Amniotic stem cell (primary cell): ENCODE data around the gene CSPG4.

Experiments
- DNase-seq: peaks from one replicate; lab custom pipeline; 2025; lab: John Stamatoyannopoulos, UW

CSPG4 gene

DNA sequence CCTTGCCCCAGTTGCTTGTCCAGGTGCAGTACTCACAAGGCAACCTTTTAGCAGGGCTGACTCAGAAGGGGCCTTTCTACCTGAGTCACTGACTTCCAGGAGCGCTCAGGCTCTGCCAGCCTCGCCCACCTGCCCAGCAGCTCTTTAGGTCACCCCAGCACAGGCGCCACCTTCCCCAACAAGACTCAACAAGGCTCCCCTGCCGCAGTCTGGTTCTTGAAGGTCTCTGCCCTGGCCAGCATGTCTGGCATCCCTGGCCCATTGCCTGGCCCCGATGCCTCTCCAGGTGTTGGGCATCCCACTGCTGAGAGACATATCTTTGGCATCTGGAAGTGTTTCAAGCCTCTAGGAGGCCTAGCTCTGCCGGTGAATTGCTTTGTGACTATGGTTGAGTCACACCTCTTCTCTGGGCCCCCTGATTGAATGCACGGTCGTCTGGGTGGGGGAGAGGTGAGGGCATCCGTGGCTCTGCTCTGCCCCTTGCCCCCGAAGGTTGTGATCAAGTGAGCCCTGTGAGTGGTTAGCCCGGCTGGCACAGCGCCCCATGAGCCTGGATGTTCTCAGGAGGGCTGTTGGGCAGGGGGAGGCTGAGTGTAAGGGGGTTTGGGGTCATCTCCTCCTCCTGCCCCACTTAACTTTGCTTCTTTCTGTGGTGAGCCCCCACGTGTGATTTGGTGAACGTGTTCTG lies 43.3 kb downstream of the CSPG4 start:
- DNase-seq = no peak

GRCh38 chr15:75666823-75667501 lies 45.7 kb downstream of the CSPG4 start:
- peak; percentile 95 for DNase-seq

GRCh38 chr15:75663931-75664421 lies 48.7 kb downstream of the CSPG4 start:
- no peak for DNase-seq

DNA sequence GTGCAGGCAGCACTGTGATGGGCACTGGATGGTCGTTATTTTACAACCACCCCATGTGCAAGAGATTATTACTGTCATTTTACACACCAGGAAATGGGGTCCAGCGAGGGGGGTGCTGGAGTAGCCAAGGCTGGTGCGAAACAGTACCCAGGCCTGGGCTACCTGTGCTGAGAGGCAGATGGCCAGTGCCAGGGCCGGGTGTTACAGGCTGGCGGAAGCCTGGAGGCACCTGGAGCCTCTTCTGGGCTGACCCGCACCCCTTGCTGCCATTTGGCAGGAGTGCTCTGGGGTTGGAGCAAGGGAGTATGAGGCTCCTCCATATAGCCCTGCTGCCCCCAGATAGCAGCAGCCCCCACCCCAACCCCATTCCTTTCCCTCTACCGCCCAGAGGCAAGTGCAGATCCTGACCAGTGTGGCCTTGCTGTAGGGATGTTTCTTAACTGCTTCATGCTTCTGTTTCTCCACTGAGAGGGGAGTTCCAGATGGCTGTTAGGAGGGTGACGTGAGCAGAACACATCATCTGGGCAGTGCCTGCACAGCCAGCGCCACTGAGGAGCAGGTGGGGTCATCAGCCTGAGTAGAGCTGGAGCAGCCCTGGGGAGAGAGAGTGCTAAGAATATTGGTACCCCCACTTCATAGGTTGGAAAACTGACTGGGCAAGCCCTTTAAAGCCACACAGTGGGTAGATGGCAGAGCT lies 49.7 kb downstream of the CSPG4 start:
- DNase-seq = no peak

GRCh38 chr15:75661756-75662140 lies 50.9 kb downstream of the CSPG4 start:
- DNase-seq = no peak

DNA sequence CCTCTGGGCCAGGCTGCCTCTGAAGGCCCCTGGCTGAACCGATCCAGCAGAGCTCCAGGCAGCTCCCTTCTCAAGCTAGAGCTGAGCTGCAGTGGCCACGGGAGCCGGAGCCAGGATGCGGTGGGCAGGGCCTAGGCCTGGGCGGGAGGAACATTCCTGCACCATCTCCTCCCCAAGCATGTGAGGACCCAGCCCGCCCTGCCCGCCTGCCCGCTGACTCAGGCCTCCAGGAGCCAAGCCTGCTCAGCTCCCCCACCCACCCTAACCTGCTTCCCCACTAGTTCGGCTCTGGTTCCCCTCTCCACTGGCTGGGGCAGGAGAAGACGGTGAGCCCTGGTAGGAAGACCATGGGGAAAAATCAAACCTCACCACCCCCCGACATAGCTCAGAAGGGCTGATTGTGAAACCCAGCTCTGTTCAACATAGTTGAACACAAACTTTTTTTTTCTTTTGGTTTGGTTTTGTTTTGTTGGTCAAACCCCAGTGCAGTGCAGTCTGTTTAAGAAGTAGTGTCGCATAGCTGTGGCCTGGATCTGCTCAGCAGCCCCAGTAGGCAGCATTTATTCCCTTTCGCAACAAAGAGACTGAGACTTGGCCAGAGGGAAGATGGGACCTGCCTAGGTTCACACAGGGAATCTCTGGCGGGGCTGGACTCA lies 51.4 kb downstream of the CSPG4 start:
- peak; percentile 88 for DNase-seq

- no peak for DNase-seq
Measured at GRCh38 chr15:75659928-75660645, 52.6 kb downstream of the CSPG4 start.

DNA sequence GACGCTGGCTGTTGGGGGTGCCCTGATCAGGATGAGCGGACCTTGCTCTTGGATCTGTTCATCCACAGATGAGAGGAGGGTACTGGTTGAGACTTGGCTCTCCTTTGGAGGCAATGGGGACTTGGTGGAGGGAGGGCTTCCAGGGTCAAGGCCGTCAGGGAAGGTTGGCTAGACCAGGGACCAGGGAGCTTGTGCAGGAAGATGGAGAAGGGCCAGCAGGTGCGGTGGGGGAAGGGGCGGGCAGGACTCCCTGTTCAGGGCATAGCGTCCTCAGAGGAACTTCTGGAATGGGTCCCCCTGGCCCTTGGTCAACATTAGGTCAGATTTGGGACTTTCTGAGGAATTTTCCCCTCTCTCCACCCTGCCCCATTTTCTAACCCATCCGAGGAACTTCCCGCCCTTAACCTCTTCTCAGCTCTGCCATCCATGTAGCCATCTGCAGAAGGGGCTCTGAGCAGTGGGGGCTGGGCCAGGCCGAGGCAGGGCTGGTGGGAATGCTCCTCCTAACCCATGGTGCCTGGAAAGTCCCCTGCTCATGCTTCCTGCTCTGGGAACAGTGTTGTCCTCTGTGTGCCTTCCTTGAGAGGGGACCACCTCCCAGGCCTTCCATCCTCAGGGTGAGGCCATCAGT lies 53.4 kb downstream of the CSPG4 start:
- no peak for DNase-seq

- no peak for DNase-seq
Measured at GRCh38 chr15:75656813-75657212, 55.8 kb downstream of the CSPG4 start.

DNA sequence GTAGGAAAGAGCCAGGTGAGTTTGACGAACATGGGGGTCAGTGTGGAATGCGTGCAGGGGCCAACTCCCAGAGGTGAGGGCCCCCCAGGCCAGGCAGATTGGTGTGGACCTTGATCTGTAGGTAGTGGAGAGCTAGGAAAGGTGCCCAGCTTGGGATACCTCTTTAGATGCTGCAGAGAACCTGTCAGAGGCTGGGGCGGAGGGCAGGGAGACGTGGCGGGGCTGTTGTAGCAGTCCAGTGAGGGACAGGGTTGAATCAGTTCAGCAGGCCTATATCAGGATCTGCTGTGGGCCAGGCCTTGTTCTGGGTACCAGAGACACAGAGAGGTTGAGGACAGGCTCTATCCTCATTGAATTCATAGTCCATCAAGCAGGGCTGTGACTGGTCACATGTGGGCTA lies 56.3 kb downstream of the CSPG4 start:
- no peak for DNase-seq

- no peak for DNase-seq
Measured at GRCh38 chr15:75655931-75656330, 56.7 kb downstream of the CSPG4 start.

DNA sequence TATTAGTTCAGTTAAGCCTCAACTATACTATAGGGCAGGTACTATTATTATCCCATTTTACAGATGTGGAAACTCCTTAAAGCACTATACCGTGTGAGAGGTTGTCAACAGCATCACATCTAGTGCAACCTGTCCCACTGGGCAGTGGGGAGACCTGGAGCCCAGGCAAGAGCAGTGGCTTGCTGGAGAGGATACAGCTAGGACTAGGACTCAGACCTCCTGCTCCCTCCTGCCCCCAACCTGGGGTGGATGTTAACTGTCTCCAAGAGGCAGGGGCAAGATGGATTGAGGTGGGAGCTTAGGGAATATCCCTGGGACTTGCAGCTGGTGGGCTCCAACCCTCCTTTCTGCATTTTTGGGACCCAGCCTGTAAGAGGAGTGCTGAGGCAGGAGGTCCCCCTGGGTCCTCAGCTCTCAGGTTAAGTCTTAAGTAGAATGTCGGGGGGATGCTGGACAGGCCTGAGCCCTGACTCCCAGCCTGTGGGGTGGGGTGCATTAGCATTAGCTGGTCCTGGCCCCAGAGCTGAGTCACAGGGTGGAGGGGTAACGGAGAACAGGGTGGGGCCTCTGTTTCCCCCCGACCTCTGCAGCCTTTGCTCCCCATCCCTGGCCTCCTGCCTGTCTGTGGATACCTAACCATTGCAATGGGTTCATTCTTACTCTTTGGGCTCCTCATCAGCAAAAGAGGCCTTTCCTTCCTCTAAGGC lies 58.3 kb downstream of the CSPG4 start:
- DNase-seq = no peak

DNA sequence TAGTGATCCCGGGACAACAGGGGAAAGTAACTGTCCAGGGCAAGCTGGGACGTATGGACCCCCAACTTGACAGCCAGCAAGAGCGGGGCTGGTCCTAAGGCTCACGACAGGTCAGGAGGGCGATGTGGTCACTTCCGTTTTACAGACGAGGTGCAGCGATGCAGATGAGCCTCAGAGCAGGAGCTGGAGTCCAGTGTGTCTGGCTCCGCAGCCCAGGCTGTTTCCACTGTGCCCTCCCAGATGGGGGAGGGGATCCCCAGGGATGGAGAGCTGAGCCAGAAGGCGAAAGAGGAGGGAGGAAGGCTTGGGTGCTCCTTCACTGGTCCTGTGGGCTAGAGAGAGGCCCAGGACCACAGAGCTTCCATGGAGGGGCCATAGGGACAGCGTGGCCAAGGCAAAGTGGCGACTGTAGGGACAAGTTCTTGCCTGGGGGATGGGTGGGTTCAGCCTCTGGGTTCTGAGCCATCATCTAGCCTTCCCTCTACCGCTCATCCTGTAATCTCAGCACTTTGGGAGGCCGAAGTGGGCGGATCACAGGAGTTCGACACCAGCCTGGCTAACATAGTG lies 59.2 kb downstream of the CSPG4 start:
- DNase-seq = no peak

DNA sequence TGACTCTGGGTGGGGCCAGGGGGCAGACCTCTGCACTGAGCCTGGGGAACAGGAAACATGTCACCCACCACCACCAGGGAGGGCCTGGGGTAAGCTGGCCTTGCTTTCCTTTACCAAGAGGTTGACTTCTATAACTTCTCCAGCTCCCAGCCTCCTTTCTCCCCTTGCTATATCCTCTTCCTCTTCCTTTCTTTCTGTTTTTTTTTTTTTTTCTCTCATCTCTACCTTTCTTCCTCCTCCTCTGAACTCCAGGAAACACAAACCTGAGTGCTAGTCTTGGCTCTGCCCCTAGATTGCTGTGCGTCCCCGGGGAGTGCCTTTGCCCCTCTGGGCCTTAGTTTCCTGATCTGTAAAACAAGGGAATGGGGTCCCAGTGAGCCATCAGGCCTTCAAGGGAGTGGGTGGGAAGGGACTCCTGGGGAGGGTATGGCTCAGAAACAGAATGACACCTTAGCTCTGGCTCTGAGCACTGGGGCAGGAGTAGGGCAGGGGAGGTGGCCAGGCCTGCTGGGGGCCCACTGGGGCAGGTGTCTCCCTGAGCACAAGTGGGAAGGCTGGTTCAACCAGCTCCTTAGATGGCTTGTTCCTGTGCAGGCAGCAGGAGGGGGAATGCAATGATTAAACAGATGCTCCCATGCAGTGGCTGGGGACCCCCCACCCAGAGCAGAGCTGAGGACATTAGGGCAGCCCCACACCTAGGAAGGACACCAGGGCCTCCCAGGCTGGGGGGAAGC lies 60.7 kb downstream of the CSPG4 start:
- no peak for DNase-seq

- no peak for DNase-seq
Measured at GRCh38 chr15:75650908-75651809, 61.5 kb downstream of the CSPG4 start.

DNA sequence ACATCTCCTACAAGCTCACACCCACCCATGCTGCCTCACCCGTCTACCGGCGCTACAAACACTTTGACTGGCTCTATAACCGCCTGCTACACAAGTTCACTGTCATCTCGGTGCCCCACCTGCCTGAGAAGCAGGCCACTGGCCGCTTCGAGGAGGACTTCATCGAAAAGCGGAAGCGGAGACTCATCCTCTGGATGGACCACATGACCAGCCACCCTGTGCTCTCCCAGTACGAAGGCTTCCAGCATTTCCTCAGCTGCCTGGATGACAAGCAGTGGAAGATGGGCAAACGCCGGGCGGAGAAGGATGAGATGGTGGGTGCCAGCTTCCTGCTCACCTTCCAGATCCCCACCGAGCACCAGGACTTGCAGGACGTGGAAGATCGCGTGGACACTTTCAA lies 62.8 kb downstream of the CSPG4 start:
- DNase-seq = no peak

DNA sequence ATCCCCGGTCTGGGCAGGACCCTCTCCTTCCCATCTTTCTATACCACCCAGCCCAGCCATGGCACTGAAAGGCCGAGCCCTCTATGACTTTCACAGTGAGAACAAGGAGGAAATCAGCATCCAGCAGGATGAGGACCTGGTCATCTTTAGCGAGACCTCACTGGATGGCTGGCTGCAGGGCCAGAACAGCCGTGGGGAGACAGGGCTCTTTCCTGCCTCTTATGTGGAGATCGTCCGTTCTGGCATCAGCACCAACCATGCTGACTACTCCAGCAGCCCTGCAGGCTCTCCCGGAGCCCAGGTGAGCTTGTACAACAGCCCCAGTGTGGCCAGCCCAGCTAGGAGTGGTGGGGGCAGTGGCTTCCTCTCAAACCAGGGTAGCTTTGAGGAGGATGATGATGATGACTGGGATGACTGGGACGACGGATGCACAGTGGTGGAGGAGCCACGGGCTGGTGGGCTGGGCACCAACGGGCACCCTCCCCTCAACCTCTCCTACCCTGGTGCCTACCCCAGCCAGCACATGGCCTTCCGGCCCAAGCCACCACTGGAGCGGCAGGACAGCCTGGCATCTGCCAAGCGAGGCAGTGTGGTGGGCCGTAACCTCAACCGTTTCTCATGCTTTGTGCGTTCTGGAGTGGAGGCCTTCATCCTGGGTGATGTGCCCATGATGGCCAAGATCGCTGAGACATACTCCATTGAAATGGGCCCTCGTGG lies 63.4 kb downstream of the CSPG4 start:
- no peak for DNase-seq
